ENCODE measurements around the gene HEPACAM2. TPM values are rescaled to one million over a fixed set of nuclear protein-coding genes. Genes with fewer than 3 reads are reported as not detected.

The HEPACAM2 gene
- total RNA-seq, 1 experiment from 2014 or later, result not detected

GRCh38 chr7:93242106-93242505 lies 15.8 kb upstream of the HEPACAM2 start:
- no peak overlapping the region for H4K8ac ChIP-seq (replicated peaks; ENCODE audit: insufficient read length, low read depth, low read length)

More at GRCh38 chr7:93242106-93242505, 15.8 kb upstream of the HEPACAM2 start:
- Histone ChIP-seq H3K79me1 (ENCODE audit: insufficient read depth, low read depth, low read length, poor library complexity, severe bottlenecking) (peaks cover 3% of the 10 kb centered on the region), H2BK5ac (ENCODE audit: insufficient read length, low read length) (no peak overlapping the region), H3K18ac (ENCODE audit: insufficient read length, low read depth, low read length) (no peak overlapping the region), H3K27me3 (ENCODE audit: insufficient read depth, low read length) (no peaks in the 10 kb centered on the region), H2BK120ac (ENCODE audit: low read depth, low read length, poor library complexity, severe bottlenecking) (no peak overlapping the region), H4K20me1 (ENCODE audit: control insufficient read depth, insufficient read depth, insufficient read length) (no peaks in the 10 kb centered on the region), H3K4me1 (ENCODE audit: insufficient read depth, low read length) (no peaks in the 10 kb centered on the region), H3K23ac (ENCODE audit: insufficient read length, low read depth, low read length) (no peak overlapping the region), H3K9me3 (ENCODE audit: control insufficient read depth, low read depth, low read length) (no peaks in the 10 kb centered on the region), H2BK12ac (ENCODE audit: insufficient read length, low read depth, low read length) (no peak overlapping the region), H2BK15ac (ENCODE audit: low read depth, low read length) (no peak overlapping the region), H3K56ac (ENCODE audit: insufficient read length, low read depth, low read length) (no peak overlapping the region), H4K91ac (ENCODE audit: insufficient read length, low read depth, low read length) (no peak overlapping the region), H4K5ac (ENCODE audit: insufficient read length, low read depth, low read length) (no peak overlapping the region), H3K9ac (ENCODE audit: extremely low read depth, insufficient read length, low read length) (no peak overlapping the region), H3T11ph (ENCODE audit: low read length) (no peak overlapping the region), H2AFZ (ENCODE audit: low read length) (no peak overlapping the region), H2BK20ac (ENCODE audit: low read depth, low read length, poor library complexity, severe bottlenecking) (no peak overlapping the region), H3K27ac (ENCODE audit: insufficient read length, low read depth, low read length) (no peak overlapping the region), H2AK5ac (ENCODE audit: insufficient read length, low read length) (no peak overlapping the region), H3K4me2 (ENCODE audit: insufficient read depth, insufficient read length, low read length) (no peak overlapping the region), H3K79me2 (ENCODE audit: insufficient read depth, low read length) (no peaks in the 10 kb centered on the region), H3K23me2 (ENCODE audit: insufficient read length, low read depth, low read length, poor library complexity, severe bottlenecking) (no peaks in the 10 kb centered on the region), H3K14ac (ENCODE audit: insufficient read depth, low read length) (no peak overlapping the region), H3K4ac (ENCODE audit: low read depth, low read length) (no peak overlapping the region)
- WGBS (ENCODE audit: extremely low coverage, insufficient read length, low lambda C conversion rate), result no CpG with 5 or more reads among the region's 3 CpGs
- H3K4me1 Mint-ChIP-seq, result no peaks in the 10 kb centered on the region
- no peak overlapping the region for H3K4me3 Mint-ChIP-seq
- DNase-seq, result no peak
- no peaks in the 10 kb centered on the region for H3K9me3 Mint-ChIP-seq
- no peaks in the 10 kb centered on the region for H3K27me3 Mint-ChIP-seq (ENCODE audit: low read depth)
- TF ChIP-seq CTCF (conservative IDR thresholded peaks at IDR 0.05), result no peak
- H3K36me3 Mint-ChIP-seq (ENCODE audit: insufficient read depth in 1 of 3, low read depth in 3 of 3), result no peaks in the 10 kb centered on the region
- H3K27ac Mint-ChIP-seq, result no peak overlapping the region
